ENCODE data around the gene PTDSS2.
"Not testable (repeated sequence)": the region's sequence is repeated elsewhere in the genome, so short reads cannot be mapped to it uniquely, and the experiment has no call there.

The PTDSS2 gene

GRCh38 chr11:449889-450808, at the start of gene PTDSS2:
Gene PTDSS2 (plus strand): TSS chr11:450279. CDS start chr11:450456, 177 bp downstream.
- peak in 1 of 2 experiments; percentile 52 for DNase-seq

- DNase-seq: not testable (repeated sequence)
Observed at GRCh38 chr11:401196-401595, 48.9 kb upstream of the PTDSS2 start.

GRCh38 chr11:403021-403760, 46.9 kb upstream of the PTDSS2 start:
- DNase-seq: no peak

GRCh38 chr11:403761-404431, 46.2 kb upstream of the PTDSS2 start:
- DNase-seq: no peak

- DNase-seq: no peak
Observed at GRCh38 chr11:404551-405264, 45.4 kb upstream of the PTDSS2 start.

GRCh38 chr11:405323-405953, 44.6 kb upstream of the PTDSS2 start:
- DNase-seq: no peak

- DNase-seq: no peak
Observed at GRCh38 chr11:405954-406795, 43.9 kb upstream of the PTDSS2 start.

GRCh38 chr11:406796-407650, 43.1 kb upstream of the PTDSS2 start:
- DNase-seq: no peak

- DNase-seq: no peak
Observed at GRCh38 chr11:407651-408123, 42.4 kb upstream of the PTDSS2 start.

GRCh38 chr11:408154-409007, 41.7 kb upstream of the PTDSS2 start:
- no peak for DNase-seq

- no peak for DNase-seq
Observed at GRCh38 chr11:409008-409599, 41.0 kb upstream of the PTDSS2 start.

- DNase-seq: no peak
Observed at GRCh38 chr11:409600-410483, 40.2 kb upstream of the PTDSS2 start.

- not testable (repeated sequence) for DNase-seq
Observed at GRCh38 chr11:410711-411110, 39.4 kb upstream of the PTDSS2 start.

- DNase-seq: not testable (repeated sequence)
Observed at GRCh38 chr11:411520-411919, 38.6 kb upstream of the PTDSS2 start.

GRCh38 chr11:412641-413119, 37.4 kb upstream of the PTDSS2 start:
- no peak for DNase-seq

GRCh38 chr11:413120-414081, 36.7 kb upstream of the PTDSS2 start:
- no peak for DNase-seq
